GM21515 (cell line): ENCODE measurements around the gene NT5C.
A peak's percentile ranks its signal among the peaks of the same experiment; 100 is the strongest.
"Not testable (repeated sequence)": the region's sequence is repeated elsewhere in the genome, so short reads cannot be mapped to it uniquely, and the experiment has no call there.

Experiments used
- ATAC-seq: cut with Tn5 transposase; IDR thresholded peaks from one replicate; pipeline ENCODE4 v1.9.1; 2021; ENCODE audit not compliant: unreplicated experiment

NT5C gene

DNA sequence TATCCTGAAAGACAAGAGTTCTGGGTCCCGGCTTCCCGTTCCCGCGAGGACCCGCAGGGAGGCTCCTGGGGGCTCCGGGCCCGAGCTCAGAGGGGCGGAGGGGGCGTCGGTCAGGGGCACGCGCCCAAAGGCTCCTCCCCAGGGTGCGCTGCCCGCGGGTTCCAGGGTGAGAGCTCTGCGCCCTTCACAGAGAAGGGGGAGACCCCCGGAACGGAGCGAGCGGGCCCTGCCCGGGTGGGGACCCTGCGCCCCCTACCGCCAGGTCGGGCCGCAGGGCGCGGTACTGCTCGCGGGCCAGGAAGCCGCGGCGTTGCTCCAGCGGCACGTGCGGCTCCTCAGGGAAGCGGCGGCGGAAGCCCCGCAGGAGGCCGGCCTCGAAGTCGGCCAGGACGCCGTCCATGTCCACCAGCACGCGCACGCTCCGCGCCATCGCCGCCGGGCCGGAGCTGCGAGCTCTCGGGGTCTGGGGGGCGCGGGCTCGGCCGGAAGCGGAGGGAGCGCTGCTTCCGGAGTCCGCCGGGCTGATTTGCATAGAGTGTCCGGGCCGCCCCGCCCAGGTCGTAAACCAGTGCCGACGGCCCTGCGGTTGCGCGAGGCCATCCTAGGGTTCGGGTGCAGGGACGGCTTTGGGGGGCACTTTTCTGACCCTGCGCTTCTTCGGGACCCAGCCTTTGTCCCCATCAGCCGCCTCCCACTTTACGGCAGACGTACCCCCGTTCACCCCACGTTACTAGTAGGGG is at the start of gene NT5C:
Gene NT5C (minus strand): TSS at position 465 of the 740 bp plus-strand sequence. CDS start 35 bp downstream, at position 430.
- peak; percentile 68 for ATAC-seq

DNA sequence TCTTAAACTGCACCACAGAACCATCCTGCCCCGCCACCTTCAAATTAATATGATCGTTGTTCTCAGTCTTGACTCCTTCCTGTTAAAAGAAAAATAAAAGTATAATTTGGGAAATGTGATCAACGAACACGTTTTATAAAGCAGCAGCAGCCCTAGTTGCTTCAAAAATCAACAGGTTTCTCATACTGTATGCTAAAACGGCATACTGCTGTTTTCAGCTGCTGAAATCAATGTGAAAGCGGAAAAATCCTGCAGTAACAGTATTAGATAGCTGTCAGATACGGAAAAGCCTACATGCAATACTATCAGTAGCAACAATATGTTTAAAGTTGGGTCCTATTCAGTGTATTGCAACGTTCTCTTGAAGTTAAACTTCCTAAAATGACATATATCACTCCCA is 49.6 kb upstream of the NT5C start:
- no peak for ATAC-seq

DNA sequence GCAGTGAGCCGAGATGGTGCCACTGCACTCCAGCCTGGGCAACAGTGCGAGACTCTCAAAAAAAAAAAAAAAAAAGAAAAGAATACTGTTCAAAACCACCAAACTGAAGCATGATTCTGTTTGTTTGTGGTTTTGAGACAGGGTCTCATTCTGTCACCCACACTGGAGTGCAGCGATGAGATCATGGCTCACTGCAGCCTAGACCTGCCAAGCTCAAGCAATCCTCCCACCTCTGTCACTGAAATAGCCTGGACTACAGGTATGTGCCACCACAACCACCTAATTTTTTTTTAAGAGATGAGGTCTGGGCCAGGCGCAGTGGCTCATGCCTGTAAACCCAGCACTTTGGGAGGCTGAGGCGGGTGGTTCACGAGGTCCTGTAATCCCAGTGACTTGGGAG is 46.9 kb upstream of the NT5C start:
- ATAC-seq = no peak

DNA sequence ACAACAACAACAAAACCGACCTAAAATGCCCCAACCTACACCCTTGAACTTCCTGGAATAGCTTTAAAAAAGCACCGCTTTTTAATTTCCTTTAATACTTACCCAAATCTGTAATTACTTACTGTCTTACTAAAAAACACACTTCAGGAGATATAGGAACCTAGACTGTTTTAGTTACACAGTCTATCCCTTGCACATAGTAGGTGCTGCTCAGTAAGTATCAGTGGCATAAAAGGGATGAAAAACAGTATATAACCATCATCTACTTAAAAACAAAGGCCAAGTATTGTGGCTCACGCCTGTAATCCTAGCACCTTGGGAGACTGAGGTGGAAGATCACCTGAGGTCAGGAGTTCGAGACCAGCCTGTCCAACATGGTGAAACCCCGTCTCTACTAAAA is 45.1 kb upstream of the NT5C start:
- no peak for ATAC-seq

DNA sequence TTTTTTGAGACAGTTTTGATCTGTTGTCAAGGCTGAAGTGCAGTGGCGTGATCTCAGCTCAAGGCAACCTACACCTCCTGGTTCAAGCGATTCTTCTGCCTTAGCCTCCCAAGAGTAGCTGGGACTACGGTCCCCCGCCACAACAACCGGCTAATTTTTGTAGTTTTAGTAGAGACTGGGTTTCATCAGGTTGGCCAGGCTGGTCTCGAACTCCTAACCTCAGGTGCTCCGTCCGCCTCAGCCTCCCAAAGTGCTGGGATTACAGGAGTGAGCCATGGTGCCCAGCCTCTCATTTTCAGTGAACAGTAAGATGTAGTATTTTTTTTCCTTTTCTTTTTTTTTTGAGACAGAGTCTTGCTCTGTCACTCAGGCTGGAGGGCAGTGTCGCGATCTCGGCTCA is 43.5 kb upstream of the NT5C start:
- ATAC-seq = no peak

DNA sequence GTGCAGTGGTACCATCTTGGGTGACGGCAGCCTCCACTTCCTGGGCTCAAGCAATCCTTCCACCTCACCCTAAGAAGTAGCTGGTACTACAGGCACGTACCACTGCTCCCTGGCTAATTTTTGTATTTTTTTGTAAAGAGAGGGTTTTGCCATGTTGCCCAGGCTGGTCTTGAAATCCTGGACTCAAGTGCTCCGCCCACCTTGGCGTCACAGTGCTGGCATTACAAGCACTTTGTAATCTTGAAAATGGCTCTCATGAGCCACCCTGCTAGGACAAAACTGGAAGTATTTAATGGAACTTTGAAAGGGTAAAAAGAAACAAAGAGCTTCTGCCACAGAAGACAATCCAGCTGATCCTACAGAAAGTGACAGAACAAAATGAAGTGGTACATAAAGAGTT is 42.0 kb upstream of the NT5C start:
- no peak for ATAC-seq

DNA sequence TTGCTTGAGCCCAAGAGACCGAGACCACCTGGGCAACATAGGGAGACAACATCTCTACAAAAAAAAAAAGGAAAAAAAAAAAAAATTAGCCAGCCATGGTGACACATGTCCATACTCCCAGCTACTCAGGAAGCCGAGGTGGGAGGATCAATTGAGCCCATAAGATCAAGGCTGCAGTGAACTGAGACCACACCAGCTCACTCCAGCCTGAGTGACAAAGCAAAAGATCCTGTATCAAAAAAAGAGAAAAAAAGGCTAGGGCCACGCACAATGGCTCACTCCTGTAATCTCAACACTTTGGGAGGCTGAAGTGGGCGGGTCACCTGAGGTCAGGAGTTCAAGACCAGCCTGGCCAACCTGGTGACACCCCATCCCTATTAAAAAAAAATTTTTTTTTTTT is 37.5 kb upstream of the NT5C start:
- ATAC-seq = no peak

DNA sequence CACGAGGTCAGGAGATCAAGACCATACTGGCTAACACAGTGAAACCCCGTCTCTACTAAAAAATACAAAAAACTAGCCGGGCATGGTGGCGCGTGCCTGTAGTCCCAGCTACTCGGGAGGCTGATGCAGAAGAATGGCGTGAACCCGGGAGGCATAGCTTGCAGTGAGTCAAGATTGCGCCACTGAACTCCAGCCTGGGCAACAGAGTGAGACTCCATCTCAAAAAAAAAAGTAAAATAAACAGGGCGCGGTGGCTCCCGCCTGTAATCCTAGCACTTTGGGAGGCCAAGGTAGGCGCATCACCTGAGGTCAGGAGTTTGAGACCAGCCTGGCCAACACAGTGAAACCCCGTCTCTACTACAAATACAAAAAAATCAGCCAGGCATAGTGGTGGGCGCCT is 33.1 kb upstream of the NT5C start:
- ATAC-seq = not testable (repeated sequence)

DNA sequence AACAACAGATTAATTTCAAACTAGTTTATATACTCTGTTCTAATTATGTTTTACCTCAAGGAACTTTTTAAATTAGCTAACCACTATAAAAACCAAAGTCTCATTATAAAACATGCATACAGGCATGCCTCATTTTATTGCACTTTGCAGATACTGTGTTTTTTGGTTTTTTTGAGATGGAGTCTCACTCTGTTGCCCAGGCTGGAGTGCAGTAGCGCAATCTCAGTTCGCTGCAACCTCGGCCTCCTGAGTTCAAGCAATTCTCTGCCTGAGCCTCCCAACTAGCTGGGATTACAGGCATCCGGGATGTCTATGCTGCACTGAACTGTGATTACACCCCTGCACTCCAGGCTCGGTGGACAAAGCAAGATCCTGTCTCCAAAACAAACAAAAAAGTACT is 31.5 kb upstream of the NT5C start:
- ATAC-seq = no peak

DNA sequence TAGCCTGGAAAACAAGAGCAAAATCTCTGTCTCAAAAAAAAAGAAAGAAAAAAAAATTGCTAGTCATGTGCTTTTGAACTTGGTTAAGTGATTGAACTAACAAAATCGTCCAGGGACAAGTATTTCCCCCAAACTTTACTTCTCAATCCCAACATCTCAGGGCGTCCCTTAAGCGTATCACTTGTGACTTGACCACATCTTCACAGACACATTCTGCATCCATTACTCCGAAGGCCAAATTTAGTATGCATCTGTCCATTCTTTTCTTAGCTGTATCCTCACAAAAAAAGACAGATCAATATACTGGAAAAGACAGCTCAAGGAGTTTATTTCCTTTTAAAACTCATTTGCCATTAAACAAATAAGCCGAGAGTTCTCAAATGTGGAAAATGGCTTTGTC is 28.7 kb upstream of the NT5C start:
- no peak for ATAC-seq

DNA sequence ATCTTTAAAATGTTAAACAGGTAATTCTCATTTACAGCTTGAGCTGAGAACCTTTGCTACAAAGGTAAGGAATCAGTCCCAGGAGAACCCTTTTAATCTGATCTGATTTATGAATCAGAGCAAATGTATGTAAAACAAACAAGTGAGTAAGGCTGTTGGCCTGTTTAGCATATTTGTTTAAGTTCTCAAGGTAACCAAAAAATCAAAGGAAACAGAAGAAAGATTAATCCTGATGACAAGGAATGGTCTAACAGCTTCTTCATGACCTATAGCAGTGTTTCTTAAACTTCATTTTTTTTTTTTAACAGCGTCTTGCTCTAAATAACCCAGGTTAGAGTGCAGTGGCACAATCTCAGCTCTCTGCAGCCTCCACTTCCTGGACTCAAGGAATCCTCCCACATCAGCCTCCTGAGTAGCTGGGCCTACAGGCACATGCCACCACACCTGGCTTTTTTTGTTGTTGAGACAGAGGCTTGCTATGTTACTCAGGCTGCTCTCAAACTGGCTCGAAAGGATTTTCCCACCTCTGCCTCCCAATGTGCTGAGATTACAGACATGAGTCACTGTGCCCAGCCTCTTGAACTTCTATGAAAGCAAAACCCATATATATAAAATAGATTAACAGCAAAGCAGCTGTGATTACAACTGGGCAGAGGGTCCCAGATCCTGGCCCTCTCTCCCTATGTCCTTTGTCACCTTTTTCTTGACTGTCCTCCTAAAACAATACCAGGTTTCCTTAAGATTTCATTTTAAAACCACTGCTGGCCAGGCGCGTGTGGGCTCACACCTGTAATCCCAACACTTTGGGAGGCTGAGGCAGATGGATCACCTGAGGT is 27.9 kb upstream of the NT5C start:
- ATAC-seq = no peak

DNA sequence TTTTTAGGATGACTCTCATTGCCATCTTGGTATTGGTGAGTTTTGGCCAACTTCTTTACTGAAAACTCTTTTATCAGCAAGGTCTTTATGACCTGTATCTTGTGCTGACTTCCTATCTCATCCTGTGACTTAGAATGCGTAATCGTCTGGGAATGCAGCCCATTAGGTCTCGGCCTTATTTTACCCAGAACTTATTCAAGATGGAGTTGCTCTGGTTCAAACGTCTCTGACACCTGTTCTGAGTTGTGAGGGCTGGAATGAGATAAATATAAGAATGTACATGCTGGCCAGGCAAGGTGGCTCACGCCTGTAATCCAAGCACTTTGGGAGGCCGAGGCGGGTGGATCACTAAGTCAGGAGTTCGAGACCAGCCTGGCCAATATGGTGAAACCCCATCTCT is 26.9 kb upstream of the NT5C start:
- ATAC-seq = not testable (repeated sequence)

DNA sequence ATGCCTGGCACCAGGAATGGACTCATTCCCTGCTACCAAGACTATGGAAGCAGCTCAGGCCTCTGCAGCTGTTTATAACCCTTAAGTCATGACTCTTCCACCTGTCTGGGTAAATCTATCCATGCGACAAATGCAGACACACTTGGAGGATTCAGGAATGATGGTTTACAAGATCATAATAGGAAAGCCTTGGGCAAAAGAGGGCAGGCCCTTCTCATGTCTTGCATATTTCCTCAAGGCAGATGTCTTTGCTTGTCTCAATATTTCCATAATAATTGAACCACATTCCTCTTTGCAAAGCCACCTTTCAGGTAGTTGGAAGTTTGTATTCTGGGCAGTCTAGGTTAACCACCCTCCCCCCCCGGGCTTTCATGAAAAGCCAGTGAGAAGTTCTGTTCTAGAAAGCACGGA is 23.7 kb upstream of the NT5C start:
- no peak for ATAC-seq

DNA sequence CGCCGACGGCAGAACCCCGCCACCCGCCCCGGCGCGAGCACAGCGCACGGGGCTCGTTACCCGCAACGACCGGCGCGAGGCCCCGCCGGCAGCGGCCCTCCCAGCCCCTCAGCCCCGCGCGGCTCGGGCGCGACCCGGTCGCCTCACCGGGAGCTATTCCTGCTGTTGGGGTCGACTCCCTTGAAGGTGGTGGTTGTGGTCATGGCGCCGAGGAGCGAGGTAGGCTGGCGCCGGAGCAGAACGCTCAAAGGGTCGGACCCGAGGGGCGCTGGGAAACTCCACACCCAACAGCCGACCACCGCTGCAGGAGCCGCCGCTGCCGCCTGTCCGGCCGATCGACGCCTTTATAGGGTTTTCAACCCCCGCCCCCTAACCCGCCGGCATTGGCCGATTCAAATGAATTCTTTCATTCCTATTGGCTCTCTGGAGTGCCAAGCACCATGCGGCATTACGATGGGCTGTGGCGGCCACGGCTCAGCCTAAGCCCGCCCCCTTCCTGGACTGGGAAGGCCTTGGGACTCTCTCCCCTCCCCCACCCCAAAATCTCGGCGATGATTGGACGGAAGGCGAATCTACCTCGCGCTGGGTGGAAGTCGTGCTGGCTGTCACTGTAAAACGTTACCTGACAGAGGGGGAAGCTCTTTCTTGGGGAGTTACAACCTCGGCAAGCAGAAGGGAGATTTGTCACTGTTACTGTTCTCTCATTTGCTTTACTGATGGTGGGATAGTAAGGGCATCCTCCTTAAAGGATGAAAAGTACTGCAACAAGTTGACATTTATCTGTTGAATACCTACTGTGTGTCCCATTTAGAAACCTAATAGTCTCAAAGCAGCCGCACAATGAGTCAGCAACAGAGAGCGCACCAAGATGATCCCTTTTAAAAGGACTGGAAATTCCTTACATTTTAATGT is 22.9 kb upstream of the NT5C start, which contains the start of gene JPT1:
Gene JPT1 (minus strand): TSS at position 318 of the 912 bp plus-strand sequence. CDS start 115 bp downstream, at position 203.
- ATAC-seq = peak; percentile 89

DNA sequence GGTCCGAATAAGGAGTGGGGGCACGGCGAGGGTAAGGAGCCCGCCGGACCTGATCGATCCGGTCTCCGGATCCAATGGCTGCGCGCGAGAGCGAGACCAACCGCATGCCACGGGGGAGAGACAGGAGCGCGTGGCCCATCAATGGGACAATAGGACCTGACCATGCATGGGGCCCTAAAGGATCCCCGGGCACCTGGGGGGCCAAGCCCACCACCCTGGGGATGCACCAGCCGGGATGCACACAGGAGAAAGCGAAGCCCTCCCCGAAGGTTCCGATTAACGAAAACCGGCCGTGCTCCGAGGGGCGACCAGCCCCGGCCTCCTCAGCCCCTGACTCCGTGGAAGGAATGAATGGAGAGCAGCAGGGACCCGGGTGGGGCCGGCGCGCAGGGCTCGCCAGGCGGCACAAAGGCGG is 22.2 kb upstream of the NT5C start:
- ATAC-seq = peak; percentile 9

DNA sequence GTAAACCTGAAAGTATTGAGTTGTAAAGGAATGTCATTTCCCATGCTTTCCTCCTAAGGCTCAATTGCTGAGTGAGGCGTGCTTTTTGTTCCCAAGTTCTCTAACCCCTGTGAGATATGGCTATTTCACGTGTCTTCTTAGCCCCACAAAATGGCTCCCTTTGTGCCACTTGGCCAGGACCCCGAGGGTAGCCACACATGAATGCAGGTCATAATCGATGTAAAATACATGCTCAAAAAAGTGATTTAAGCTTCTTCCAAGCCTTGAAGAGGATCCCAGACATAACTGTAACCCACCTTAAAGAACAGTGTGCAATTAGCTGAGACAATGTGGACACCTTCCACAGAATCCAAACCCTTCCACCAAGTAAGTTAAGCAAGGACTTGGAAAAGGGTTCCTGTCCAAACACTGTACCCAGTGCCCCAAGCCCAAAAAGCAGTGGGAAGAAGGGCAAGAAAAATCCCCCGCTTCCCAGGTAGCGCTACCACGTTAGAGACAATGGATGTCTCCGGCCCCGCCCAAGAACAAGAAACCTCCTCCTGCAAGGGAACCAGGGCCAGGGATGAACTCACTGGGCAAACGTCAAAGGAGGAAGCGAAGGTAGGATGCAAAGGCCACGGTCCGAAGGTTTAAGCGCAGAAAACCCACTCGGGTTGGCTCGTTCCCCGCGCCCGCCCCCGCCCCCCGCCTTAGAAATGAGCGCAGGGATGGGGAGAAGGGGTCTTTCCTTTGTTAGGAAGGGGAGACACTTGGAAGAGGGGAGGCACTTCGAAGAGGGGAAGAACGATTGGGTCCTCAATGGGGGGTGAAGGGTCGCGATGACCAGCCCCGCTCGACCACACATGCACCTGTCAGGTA is 21.6 kb upstream of the NT5C start:
- ATAC-seq = no peak

DNA sequence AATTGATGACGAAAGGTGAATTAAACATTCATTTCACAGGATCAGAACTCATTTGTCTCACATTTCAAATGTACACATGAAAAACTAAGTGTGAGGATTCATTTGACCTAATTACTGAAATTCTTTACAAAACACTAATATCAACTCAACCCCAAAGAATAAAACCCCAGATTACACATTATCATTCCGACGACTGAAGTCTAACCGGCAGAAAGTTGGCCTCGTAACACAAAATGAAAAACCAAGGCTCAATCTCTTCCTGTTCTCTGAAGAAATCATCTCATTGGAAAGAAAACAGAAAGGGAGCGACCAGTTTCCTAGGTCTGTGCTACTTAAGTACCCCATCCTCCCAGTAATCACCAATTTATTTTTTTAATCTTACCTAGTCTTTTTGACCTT is 21.0 kb upstream of the NT5C start:
- no peak for ATAC-seq

DNA sequence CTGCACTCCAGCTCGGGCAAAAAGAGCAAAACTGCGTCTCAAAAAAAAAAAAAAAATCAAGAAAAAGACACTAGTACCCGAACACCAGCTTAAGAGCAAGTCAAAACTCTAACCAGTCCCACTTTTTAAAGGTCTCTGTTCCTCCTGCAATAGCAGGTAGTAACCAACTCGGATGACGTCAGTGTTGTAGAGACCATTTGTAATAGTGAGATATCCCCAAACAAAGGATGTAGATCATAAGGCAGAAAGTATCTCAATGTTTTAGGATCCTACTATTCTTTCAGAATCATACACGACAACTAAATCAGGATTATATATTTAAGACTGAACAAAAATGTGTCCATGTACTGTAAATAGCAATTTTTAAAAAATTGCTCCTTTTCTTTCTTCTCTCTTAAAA is 20.4 kb upstream of the NT5C start:
- ATAC-seq = no peak

DNA sequence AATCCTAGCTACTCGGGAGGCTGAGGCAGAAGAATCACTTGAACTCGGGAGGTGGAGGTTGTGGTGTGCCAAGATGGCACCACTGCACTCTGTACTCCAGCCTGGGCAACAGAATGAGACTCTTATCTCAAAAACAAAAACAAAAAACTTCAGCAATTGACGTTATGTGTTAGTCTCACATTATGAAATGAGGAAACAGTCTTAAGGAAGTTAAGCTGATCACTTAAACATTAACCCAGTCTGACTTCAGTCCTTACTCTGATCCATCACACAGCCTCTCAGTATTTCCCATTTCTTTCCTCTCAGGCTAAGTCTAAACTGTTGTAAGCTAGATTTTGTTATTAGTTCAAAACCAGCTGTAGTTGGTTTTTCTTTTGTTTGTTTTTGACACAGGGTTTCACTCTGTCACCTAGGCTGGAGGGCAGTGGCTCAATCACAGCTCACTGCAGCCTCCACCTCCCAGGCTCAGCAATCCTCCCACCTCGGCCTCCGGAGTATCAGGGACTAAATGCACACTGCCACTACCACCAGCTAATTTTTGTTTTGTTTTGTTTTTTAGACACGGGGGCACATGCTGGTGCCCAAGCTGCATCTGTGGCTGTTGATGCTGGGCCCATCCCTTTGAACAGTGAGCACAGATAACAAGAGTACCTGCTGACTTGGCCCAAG is 16.5 kb upstream of the NT5C start:
- ATAC-seq = no peak

DNA sequence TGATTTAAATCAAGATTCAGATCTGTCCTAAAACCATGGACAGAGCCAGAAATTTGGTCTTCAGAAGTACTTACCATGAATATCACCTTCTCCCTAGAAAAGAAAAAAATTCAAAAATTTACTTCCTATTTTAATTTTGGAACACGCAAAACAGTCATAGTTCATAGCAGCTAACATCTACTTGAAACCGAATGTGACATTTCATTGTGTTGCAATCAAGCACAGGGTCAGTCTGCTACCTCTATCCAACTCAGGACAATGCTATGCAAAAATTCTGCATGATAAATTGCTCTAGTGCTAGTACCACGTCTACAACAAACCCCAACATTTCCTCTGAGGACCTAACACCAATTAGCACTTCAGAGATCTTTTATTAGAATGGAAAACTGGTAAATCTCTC is 15.1 kb upstream of the NT5C start:
- no peak for ATAC-seq
